H9 (cell line): ENCODE results near the gene OR10AD1. TPM values are rescaled to one million over a fixed set of nuclear protein-coding genes. Genes with fewer than 3 reads are reported as not detected.

ENCODE experiments used
- DNase-seq: peaks from one replicate; pipeline ENCODE4 v3.0.0-alpha.2; 2017
- H2AFZ ChIP-seq: one replicate; pipeline ENCODE4 v1.6.1; 2013; ENCODE audit warnings: mild to moderate bottlenecking, low read length, control low read depth, moderate library complexity
- H2AK5ac ChIP-seq: 2 replicates; pipeline ENCODE4 v1.6.1; 2013; ENCODE audit warnings: low read length, control low read depth, mixed read lengths; ENCODE audit not compliant: insufficient read length
- H2BK120ac ChIP-seq: one replicate; pipeline ENCODE4 v1.6.1; 2013; ENCODE audit warnings: low read depth, mild to moderate bottlenecking, low read length, control low read depth, inconsistent platforms; ENCODE audit not compliant: poor library complexity, severe bottlenecking
- H2BK12ac ChIP-seq: 2 replicates; pipeline ENCODE4 v1.6.1; 2013; ENCODE audit warnings: low read length, control low read depth, mixed read lengths, low read depth; ENCODE audit not compliant: insufficient read length
- H2BK15ac ChIP-seq: 2 replicates; pipeline ENCODE4 v1.6.1; 2013; ENCODE audit warnings: low read depth, low read length, control low read depth
- H2BK20ac ChIP-seq: one replicate; pipeline ENCODE4 v1.6.1; 2013; ENCODE audit warnings: low read depth, mild to moderate bottlenecking, low read length, control low read depth, inconsistent platforms; ENCODE audit not compliant: poor library complexity, severe bottlenecking
- H2BK5ac ChIP-seq: 2 replicates; pipeline ENCODE4 v1.6.1; 2013; ENCODE audit warnings: low read length, control low read depth, mixed read lengths; ENCODE audit not compliant: insufficient read length
- H3K14ac ChIP-seq: 2 replicates; pipeline ENCODE4 v1.6.1; 2013; ENCODE audit warnings: low read length, control low read depth; ENCODE audit not compliant: insufficient read depth
- H3K18ac ChIP-seq: 2 replicates; pipeline ENCODE4 v1.6.1; 2013; ENCODE audit warnings: low read depth, mild to moderate bottlenecking, mixed read lengths, low read length, control low read depth; ENCODE audit not compliant: insufficient read length
- H3K23ac ChIP-seq: 2 replicates; pipeline ENCODE4 v1.6.1; 2013; ENCODE audit warnings: low read length, control low read depth, mixed read lengths, low read depth; ENCODE audit not compliant: insufficient read length
- H3K23me2 ChIP-seq: 2 replicates; pipeline ENCODE4 v1.6.1; 2013; ENCODE audit warnings: low read depth, mild to moderate bottlenecking, mixed read lengths, low read length, control low read depth; ENCODE audit not compliant: insufficient read length, poor library complexity, severe bottlenecking
- H3K27ac ChIP-seq: 2 replicates; pipeline ENCODE4 v1.5.1; 2013; ENCODE audit warnings: low read length, control low read depth, mixed read lengths, low read depth; ENCODE audit not compliant: insufficient read length
- H3K27me3 ChIP-seq: 2 replicates; pipeline ENCODE4 v1.6.1; 2013; ENCODE audit warnings: low read length, control low read depth, inconsistent platforms; ENCODE audit not compliant: insufficient read depth
- H3K4ac ChIP-seq: 2 replicates; pipeline ENCODE4 v1.6.1; 2013; ENCODE audit warnings: low read depth, mild to moderate bottlenecking, control low read depth, inconsistent platforms, low read length, moderate library complexity
- H3K4me1 ChIP-seq: 2 replicates; pipeline ENCODE4 v1.6.1; 2013; ENCODE audit warnings: low read length, control low read depth, inconsistent platforms; ENCODE audit not compliant: insufficient read depth
- H3K4me2 ChIP-seq: 2 replicates; pipeline ENCODE4 v1.6.1; 2013; ENCODE audit warnings: low read length, control low read depth, mixed read lengths; ENCODE audit not compliant: insufficient read length, insufficient read depth
- H3K56ac ChIP-seq: 2 replicates; pipeline ENCODE4 v1.6.1; 2013; ENCODE audit warnings: low read depth, mild to moderate bottlenecking, mixed read lengths, low read length, control low read depth; ENCODE audit not compliant: insufficient read length
- H3K79me1 ChIP-seq: 2 replicates; pipeline ENCODE4 v1.6.1; 2013; ENCODE audit warnings: low read depth, mild to moderate bottlenecking, moderate library complexity, low read length, control low read depth, inconsistent platforms; ENCODE audit not compliant: insufficient read depth, poor library complexity, severe bottlenecking
- H3K79me2 ChIP-seq: 2 replicates; pipeline ENCODE4 v1.6.1; 2013; ENCODE audit warnings: low read length, control low read depth, inconsistent platforms; ENCODE audit not compliant: insufficient read depth
- H3K9ac ChIP-seq: 2 replicates; pipeline ENCODE4 v1.6.1; 2013; ENCODE audit warnings: low read length, control low read depth, mixed read lengths; ENCODE audit not compliant: insufficient read length; ENCODE audit errors: extremely low read depth
- H3K9me3 ChIP-seq: one replicate; pipeline ENCODE4 v1.6.1; 2013; ENCODE audit warnings: low read depth, low read length, inconsistent platforms; ENCODE audit not compliant: control insufficient read depth
- H3T11ph ChIP-seq: one replicate; pipeline ENCODE4 v1.6.1; 2013; ENCODE audit warnings: mild to moderate bottlenecking, low read length, control low read depth, inconsistent platforms
- H4K20me1 ChIP-seq: one replicate; pipeline ENCODE4 v1.6.1; 2013; ENCODE audit not compliant: control insufficient read depth, insufficient read length, insufficient read depth
- H4K5ac ChIP-seq: 2 replicates; pipeline ENCODE4 v1.6.1; 2013; ENCODE audit warnings: low read depth, mild to moderate bottlenecking, mixed read lengths, low read length, control low read depth; ENCODE audit not compliant: insufficient read length
- H4K8ac ChIP-seq: replicated peaks from 2 replicates; pipeline ENCODE4 v1.6.1; 2013; ENCODE audit warnings: low read length, control low read depth, mixed read lengths, low read depth; ENCODE audit not compliant: insufficient read length
- H4K91ac ChIP-seq: 2 replicates; pipeline ENCODE4 v1.6.1; 2013; ENCODE audit warnings: low read depth, mild to moderate bottlenecking, moderate library complexity, mixed read lengths, low read length, control low read depth; ENCODE audit not compliant: insufficient read length
- H3K27ac Mint-ChIP-seq, 3 experiments: 2 replicates in 2 of 3; 3 replicates in 1 of 3; pipeline ENCODE4 v1.8.0; 2020 to 2021; ENCODE audit warnings: mixed read lengths in 3 of 3, mild to moderate bottlenecking in 1 of 3, moderate library complexity in 1 of 3
- H3K27me3 Mint-ChIP-seq: 2 replicates; pipeline ENCODE4 v1.8.0; 2021; ENCODE audit warnings: low read depth, mild to moderate bottlenecking, moderate library complexity, mixed read lengths
- H3K36me3 Mint-ChIP-seq, 3 experiments: 2 replicates in 2 of 3; 3 replicates in 1 of 3; pipeline ENCODE4 v1.8.0; 2020 to 2021; ENCODE audit warnings: low read depth in 3 of 3, mixed read lengths in 3 of 3; ENCODE audit not compliant: insufficient read depth in 1 of 3
- H3K4me1 Mint-ChIP-seq, 2 experiments: 2 replicates each; pipeline ENCODE4 v1.8.0; 2020; ENCODE audit warnings: mixed read lengths in 2 of 2
- H3K4me3 Mint-ChIP-seq, 2 experiments: 2 replicates in 1 of 2; 3 replicates in 1 of 2; pipeline ENCODE4 v1.8.0; 2020 to 2021; ENCODE audit warnings: mild to moderate bottlenecking in 2 of 2, mixed read lengths in 2 of 2, moderate library complexity in 1 of 2
- H3K9me3 Mint-ChIP-seq, 2 experiments: 2 replicates in 1 of 2; 3 replicates in 1 of 2; pipeline ENCODE4 v1.8.0; 2020; ENCODE audit warnings: mild to moderate bottlenecking in 2 of 2, mixed read lengths in 2 of 2, moderate library complexity in 1 of 2
- total RNA-seq: library from RNA; stranded (reverse); gene quantifications from 2 replicates; pipeline ENCODE4 v1.2.1, GENCODE V29; 2021
- TF ChIP-seq, protein P1 (sequence below): fragments of 200-600 bp; sonication (generic); conservative IDR thresholded peaks from 3 replicates; pipeline ENCODE4 v1.8.0; 2021; ENCODE audit warnings: antibody characterized with exemption, mild to moderate bottlenecking

The OR10AD1 gene
- total RNA-seq, 1 experiment from 2014 or later: not detected

DNA sequence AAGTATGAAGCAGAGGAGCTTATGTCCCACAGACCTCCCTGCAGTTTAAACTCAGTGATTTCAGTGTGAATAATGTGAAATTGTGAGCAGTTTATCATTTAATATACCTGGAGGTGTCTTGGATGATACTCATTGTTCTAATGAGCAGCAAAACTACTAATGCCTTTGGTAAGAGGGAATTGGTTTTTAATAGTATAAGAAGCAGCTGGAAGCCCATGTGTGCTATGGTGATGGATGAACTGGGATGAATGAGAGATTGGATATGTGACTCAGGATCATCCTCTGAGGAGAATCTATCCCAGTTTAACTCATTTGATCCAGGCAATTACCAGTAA lies 26.7 kb downstream of the OR10AD1 start:
- Histone ChIP-seq H3K18ac (no peak overlapping the region), H3K9ac (no peak overlapping the region), H3K4me1 (peaks cover 7% of the 10 kb centered on the region), H4K91ac (no peak overlapping the region), H2AK5ac (no peak overlapping the region), H3K23me2 (no peaks in the 10 kb centered on the region), H3K79me2 (no peaks in the 10 kb centered on the region), H3K4ac (no peak overlapping the region), H4K8ac (no peak overlapping the region), H3K56ac (no peak overlapping the region), H2BK120ac (no peak overlapping the region), H2BK5ac (no peak overlapping the region), H3K27ac (peak overlapping the region; percentile 62), H2BK15ac (no peak overlapping the region), H2AFZ (no peak overlapping the region), H2BK12ac (no peak overlapping the region), H3K9me3 (no peaks in the 10 kb centered on the region), H3K23ac (no peak overlapping the region), H3K27me3 (no peaks in the 10 kb centered on the region; the same call in 1 of the 2 replicates), H4K5ac (no peak overlapping the region), H3K14ac (no peak overlapping the region), H3K4me2 (peak overlapping the region; percentile 67), H3K79me1 (no peaks in the 10 kb centered on the region), H4K20me1 (no peaks in the 10 kb centered on the region), H2BK20ac (no peak overlapping the region), H3T11ph (no peak overlapping the region)
- peaks cover 24 to 29% of the 10 kb centered on the region in 2 experiments for H3K4me1 Mint-ChIP-seq
- peak overlapping the region in 1 of 3 experiments; percentile 91; a peak in 1 of 7 replicates for H3K27ac Mint-ChIP-seq
- H3K27me3 Mint-ChIP-seq: peaks cover 44% of the 10 kb centered on the region
- H3K36me3 Mint-ChIP-seq: no peaks in the 10 kb centered on the region
- TF ChIP-seq, protein P1, sequence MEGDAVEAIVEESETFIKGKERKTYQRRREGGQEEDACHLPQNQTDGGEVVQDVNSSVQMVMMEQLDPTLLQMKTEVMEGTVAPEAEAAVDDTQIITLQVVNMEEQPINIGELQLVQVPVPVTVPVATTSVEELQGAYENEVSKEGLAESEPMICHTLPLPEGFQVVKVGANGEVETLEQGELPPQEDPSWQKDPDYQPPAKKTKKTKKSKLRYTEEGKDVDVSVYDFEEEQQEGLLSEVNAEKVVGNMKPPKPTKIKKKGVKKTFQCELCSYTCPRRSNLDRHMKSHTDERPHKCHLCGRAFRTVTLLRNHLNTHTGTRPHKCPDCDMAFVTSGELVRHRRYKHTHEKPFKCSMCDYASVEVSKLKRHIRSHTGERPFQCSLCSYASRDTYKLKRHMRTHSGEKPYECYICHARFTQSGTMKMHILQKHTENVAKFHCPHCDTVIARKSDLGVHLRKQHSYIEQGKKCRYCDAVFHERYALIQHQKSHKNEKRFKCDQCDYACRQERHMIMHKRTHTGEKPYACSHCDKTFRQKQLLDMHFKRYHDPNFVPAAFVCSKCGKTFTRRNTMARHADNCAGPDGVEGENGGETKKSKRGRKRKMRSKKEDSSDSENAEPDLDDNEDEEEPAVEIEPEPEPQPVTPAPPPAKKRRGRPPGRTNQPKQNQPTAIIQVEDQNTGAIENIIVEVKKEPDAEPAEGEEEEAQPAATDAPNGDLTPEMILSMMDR: no peak
- H3K4me3 Mint-ChIP-seq: peak overlapping the region in 1 of 2 experiments; percentile 33; a peak in 2 of 5 replicates
- no peaks in the 10 kb centered on the region for H3K9me3 Mint-ChIP-seq
- DNase-seq: no peak
